Activated T-helper 1 cell treated with Interleukin-2 at 50 U/mL for 16 hours (primary cell): Measurements from ENCODE around the gene ADCY3.

Experiments used
- DNase-seq: peaks from one replicate; pipeline ENCODE4 v3.0.0-alpha.2; 2020; ENCODE audit warnings: low read depth

Gene ADCY3

DNA sequence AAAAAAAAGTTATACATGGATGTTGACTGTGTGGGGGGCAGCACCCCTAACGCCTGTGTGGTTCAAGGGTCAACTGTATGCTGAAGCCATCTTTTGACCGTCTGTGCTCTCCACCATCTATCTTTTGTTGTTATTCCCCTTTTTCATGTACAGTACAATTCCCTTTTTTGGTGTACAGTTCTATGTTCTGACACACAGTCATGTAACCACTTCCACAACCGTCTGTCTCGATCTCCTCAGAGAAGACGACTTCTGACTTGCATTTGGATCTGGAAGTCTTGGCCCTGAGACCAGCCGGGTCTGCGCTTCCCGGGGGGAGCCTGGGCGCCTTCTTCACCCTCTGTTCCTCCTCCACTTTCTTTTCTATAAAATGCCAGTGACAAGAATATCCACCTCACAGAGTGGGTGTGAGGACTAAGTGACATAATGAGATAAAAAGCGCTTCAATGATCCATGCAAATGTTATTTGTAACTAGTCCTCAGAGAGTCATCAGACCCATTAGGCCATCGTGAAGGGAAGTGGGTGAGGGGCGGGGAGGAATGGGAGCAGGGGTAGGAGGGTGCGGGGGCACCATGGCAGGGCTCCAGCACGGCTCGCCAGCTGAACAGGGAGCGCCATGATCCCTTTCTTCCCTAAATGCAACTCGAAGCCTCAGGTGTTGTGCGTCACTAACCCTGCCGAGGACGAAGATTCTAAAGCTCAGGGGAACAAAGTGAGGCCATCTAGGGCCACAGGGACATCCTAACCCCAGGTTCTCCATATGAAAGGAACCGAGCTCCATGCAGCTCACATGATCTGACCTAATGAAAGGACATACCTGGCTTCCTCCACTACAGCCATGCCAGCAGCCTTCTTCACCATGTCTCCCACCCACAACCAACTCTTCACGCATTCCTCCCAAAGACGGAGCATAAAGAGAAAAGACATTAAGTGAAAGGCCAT is 16.6 kb downstream of the ADCY3 start:
- no peak for DNase-seq

DNA sequence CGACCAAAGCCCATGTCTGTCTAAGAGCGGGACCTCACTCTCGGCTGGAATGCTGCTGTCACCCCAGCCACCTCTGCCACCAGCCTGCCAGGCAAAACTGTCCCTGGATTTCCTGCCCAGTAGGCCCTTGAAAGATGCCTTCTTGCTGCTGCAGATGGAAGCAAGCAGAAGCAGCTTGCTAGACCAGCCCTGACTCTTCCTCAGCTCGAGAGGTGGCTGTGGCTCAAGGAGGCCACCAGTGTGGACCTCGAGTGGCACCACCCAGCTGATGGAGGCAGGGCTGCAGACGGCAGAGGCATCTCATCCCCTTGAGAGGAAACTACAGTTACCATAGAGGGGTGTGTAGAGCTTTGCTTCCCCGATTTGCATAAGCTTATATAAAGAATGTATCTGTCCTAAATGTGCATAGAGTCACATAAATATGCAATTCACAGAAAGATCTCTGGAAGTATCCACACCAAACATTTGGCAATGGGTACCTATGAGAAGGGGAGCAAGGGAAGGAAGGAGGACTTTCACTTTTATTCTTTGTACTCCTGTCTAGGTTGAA is 20.6 kb downstream of the ADCY3 start:
- DNase-seq, result no peak

DNA sequence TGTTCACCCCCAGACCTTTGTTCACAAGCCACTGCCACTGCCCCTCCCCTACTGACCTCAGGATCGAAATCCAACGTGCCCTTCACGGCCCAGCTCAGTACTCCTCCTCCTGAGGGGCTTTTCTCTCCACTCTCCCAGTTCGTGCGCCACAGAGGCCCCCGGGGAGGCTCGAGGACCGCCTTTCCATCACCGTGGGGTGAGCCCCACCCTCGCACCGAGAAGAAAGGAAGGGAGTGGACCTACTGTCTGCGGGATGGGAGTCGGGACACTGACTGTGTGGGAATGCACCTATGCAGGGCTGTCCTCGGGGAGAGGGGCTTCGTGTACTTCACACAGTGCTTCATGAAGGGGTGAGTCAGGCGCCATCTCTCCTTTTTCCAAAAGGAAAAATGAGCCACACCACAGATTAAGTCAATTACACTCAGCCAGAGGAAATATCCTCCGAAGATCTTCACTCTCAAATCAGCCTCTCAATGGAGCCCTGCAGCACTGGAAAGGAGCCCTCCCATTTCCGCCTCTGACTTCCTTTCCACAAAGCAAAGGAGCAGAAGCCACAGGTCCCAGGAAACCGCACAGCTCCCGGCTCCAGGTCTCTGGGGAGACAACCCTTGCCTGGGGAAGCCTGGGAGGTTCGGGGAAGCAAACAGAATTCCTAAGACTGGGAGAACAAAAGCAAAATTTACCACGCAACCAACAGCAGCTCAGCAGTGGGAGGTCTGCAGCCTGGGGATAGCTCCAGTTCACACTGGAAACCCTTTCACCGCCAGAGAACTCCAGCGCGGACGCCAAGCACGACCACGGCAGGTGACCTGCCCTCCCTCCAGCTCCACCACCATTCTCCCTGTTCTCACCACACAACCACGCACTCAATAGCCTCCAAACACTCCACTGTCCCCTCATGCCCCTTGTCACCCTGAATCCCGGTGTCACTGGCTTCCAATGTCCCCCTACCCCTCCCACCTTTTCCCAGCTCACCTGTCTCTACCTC is 21.6 kb downstream of the ADCY3 start:
- DNase-seq, result no peak

DNA sequence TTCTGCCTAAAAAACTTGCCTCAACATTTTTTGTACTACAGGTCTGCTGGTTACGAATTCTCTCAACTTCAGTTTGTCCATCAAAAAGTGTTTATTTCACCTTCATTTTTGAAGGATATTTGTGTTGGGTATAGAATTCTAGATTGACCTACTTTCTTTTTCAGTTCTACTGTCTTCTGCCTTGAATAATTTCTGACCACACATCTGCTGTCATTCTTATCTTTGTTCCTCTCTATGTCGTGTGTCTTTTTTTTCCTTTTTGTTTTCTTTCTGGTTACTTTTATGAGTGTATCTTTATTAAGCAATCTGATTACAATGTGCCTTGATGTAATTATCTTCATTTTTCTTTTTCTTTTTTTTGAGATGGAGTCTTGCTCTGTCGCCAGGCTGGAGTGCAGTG is 25.3 kb downstream of the ADCY3 start:
- no peak for DNase-seq

DNA sequence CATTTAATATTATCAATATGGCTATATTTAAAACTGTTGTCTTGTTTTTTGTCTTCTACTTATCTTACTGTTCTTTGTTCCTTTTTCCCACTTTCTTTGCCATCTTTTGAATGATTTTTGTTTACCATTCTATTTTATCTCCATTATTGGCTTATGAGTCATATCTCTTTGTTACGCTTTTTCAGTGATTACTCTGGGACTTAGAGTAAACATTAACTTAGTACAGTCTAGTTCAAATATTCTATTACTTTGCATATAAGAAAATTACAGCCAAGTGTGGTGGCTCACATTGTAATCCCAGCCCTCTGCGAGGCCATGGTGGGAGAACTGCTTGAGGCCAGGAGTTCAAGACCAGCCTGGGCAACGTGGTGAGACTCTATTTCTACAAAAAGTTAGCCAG is 26.1 kb downstream of the ADCY3 start:
- no peak for DNase-seq

DNA sequence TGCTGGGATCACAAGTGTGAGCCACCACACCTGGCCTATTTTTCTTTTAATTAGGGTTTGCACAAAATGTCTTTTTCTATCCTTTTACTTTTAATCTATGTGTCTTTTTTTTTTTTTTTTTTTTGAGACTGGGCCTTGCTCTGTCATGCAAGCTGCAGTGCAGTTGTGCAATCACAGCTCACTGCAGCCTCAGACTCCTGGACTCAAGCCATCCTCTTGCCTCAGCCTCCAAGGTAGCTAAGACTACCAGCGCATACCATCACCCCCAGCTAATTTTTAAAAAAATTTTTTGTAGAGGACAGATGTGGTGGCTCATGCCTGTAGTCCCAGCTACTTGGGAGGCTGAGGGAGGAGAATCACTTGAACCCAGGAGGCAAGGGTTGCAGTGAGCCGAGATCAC is 27.1 kb downstream of the ADCY3 start:
- no peak for DNase-seq

DNA sequence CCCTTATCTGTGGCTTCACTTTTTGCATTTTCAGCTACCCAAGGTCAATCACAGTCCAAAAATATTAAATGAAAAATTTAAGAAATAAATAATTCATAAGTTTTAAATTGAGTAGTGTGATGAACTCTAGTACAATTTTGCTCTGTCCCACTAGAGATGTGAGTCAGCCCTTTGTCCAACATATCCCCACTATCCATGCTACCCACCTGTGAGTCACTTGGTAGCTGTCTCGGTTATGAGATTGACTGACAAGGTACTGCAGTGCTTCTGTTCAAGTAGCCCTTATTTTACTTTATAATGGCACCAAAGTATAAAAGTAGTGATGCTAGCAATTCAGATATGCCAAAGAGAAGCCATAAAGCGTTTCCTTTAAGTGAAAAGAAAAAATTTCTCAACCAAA is 28.8 kb downstream of the ADCY3 start:
- no peak for DNase-seq

DNA sequence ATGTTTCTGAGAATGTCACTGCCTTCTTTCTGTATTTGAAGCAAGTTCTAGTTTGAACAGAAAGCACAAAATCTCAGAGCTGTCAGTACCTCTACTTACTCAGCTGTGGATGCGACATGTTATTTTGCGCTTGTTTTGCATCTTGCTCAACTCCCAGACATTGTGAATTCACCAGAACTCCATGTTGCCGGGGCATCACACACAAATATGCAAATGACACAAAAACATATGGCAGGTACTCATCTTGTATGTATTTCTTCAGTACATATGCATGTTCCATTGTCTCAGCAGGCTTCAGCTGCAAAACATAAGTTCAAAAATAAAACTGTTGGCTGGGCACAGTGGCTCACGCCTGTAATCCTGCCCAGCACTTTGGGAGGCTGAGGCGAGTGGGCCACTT is 30.8 kb downstream of the ADCY3 start:
- DNase-seq, result no peak

DNA sequence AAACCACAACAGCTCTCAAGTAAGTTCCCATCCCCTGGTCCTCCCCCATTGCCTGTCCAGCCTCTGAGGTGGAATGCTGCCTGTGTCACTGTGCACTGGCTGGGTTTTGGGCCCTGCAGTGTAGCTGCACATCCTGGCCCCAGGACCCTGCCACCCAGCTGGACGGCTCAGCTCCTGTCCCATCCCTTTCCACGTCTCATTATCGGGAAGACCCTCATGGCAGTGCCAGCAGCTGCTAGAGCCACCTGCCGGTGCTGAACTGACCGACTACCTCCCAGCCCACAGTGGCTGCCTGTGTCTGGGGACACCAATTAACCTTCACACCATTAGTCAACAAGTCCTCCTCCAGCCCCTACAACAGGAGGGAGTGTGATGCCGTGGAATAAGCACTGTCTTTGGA is 31.9 kb downstream of the ADCY3 start:
- no peak for DNase-seq

DNA sequence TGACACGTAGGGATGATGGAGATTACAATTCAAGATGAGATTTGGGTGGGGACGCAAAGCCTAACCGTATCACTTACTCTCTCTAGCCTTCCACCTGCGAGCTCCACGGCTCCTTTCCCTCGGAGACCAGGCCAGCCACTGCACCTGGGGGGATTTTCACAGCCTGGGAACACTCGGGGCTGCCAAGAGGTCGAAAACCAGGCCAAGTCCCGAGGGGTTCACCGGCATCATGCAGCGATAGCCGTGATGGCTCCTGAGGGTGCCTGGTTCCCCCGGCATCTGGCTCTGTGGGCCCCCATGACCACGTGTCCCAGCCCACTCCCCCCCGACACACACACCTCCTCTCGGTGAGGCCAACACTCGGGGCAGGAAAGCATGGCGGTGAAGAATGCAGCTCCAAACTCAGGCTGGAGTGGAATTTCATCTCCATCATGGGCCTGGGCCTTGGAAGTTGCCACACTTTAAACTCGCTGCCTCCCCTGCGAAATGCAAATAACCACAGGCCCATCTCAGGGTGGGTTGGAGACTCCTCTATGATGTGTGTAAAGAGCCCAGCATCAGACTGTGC is 32.6 kb downstream of the ADCY3 start:
- no peak for DNase-seq

DNA sequence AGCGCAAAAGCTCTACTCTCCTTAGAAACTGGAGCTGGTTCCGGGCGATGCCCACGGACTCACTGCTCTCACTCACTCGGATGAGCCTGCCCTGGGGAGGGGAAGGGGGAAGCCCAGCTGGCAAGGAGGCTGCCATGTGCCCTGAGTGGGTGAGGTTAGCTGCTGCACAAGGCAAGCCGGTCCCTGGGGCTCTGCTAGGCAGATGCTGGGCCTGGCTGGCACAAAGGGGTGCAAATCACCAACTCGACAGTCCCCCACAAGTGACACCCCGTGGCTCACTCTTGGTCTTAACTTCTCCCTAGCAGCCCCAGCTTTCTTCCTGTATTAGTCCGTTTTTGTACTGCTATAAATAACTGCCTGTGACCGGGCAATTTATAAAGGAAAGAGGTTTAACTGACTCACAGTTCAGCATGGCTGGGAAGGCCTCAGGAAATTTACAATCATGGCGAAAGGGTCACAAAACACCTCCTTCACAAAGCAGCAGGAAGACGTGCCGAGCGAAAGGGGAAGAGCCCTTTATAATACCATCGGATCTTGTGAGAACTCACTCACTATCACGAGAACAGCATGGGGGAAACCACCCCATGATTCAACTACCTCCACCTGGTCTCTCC is 33.2 kb downstream of the ADCY3 start:
- no peak for DNase-seq

DNA sequence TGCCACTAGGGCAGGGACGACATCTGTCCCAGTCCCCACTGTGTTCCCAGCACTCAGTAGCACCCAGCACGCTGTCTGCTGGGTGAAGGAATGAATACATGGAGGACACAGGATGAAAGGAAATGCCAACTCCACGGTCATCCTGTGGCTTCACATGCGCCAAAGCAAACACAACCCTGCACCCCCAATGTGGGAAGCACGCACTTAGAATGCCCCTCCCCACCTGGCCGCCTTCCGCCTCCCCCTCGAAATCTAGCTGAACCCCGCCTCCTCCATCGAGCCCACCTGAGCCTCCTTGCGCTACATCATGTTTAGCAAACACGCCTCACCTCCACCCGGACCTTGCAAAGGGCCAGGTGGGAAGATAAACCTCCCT is 33.9 kb downstream of the ADCY3 start:
- DNase-seq, result no peak

DNA sequence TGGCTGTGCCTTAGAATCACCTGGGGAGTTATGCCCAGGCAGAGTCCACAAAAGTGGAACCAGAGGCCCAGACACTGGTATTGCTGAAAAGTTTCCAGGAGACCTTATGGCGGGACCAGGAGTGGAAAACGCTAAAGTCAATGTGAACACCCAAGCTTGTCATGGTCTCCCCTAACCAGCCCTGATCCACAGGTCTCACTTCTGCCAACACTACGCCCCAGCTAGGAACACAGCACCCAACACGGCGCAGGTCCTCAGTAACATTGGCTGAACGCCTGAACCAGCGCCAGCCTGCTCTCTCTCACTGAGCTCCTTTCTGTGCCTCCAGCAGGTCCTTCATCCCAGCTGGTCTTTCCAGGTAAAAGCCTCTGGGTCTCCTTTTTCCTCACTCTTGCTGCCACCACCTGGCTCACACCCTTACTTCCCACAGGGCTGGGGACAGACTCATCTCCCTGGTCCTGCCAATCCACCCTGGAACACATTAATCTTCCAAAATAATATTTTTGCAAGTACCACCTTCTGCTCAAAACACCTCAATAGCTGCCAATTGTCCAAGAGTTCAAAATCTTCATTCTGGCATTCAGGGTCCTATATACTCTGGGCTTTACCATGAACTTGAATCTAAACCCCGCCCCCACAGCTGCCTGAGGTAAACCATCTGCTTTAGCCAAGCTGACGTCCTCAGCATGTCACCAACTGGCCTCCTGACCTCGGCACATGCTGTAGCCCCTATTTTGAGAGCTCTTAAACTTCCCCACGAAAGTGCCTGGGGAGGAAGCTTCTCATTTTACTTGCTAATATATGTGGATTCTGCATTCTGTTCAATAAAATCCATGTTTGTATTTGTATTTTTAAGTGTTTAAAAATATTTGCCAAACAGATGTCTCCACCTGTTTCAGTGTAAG is 34.6 kb downstream of the ADCY3 start:
- no peak for DNase-seq

DNA sequence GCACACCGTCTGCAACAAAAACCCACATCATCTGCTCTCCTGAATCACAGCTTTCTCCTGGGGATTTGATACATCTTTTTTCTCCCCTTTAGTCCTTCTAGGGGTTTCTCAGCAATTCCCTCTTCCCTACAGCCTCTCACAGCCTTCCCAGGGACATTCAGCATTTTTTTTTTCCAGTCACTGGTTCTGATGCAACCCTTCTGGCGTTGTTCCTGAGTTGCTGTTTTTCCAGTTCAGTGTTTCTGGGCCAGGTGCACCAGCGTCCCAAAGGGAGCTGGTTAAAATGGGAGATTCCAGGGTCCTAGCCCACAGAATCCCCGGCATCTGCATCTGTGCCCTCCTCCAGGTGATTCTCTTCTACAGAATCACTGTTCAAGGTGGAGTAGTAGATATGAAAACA is 36.1 kb downstream of the ADCY3 start:
- no peak for DNase-seq

DNA sequence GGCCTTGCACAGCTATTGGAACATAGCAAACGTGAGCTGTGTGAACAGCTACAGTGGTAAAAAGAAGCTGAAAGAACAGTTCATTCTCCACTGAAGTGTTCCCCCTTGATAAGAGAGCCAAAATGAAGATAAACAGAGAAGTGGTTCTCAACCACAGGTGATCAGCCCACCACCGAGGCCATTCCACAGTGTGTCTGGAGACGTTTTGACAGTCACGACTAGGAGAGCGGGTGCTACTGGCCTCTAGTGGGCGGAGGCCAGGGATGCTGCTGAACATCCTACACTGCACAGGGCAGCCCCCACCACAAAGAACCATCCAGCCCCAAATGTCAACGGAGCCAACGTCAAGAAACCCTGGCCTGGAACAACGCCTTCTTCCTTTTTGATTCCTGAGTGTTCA is 38.4 kb downstream of the ADCY3 start:
- DNase-seq, result no peak

DNA sequence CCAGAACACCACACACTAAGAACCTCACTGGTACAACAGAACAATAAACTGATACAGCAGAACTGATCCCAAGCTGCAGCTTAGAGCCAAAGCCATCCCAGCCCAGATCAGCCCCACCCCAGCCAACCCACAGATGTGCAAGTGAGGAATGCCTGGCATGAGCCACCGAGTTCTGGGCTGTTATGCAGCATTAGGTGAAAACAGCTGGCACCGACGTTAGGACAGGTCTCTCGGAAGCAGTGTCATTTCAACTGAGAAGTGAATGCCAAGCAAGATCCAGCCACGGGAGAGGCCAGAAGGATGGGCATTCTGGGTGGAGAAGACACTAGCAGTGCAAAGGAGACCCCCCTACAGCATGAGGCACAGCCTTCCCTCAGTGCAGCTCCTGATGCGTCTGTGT is 38.9 kb downstream of the ADCY3 start:
- no peak for DNase-seq

DNA sequence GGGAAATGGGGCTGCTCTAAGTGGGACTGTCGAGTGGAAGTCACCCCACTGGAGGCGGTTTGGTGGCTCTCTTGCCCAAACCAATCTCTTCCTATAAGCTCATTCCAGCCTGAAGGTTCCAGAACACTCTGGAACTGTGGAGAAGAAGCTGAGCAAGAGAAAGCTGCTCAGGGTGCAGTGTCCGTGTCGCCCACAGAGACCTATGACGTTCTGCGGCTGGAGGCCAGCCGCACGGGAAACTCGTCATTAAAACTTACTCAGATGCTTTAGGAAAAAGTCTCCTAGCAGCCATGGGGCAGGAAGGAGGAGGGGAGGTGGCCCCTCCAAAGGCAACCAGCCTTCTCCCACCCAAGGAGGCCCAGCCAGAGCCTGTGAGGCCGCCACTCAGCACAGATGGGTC is 41.7 kb downstream of the ADCY3 start:
- DNase-seq, result no peak

DNA sequence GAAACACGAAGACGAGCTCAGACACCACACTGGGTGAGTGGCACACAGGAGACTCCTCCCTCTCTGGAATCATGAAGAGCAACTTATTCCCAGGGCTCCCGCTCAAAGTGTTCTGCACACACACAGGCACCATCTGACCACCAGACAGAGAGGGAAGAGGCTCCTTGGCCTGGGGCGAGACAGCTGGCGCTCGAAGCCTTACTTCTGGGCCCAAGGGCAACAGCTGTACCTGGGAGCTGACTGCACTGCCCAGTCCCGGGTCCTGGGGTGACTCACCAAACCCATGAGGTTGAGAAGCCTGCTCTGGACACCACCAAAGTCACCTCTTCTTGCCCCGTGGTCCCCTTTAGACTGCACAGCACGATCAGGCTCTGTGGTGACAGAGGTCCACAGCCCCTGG is 42.4 kb downstream of the ADCY3 start:
- no peak for DNase-seq

DNA sequence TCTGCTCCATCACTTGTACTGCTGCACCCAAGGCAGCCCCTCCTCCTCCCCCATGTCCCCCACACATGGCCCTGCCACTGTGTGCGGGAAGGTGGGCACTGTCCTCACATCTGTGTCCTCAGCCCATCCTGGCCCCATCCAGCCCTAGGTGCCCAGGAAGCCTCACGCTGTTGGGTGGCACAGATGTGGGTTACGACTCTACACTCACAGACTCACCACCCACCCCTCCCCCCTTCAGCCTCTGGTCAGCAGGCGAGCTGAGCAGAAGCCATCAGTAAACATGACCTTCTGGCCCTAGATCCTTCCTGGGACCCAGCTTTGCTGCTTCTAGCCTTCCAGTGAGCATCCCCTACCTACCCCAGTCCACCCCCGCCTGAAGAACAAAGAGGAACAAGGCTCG is 43.0 kb downstream of the ADCY3 start:
- no peak for DNase-seq

DNA sequence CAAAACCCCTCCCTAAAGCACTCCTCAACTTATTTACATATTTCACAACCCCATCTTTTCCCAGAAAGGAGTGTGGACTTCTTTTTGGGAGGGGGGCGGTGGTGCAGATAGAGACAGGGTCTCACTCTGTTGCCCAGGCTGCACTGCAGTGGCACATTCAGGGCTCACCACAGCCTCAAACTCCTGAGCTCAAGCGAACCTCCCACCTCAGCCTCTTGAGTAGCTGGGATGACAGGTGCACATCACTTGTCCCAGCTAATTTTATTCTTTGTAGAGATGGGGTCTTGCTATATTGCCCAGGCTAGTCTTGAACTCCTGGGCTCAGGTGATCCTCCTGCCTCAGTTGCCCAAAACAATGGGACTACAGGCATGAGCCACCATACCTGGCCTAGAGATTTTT is 44.1 kb downstream of the ADCY3 start:
- no peak for DNase-seq

DNA sequence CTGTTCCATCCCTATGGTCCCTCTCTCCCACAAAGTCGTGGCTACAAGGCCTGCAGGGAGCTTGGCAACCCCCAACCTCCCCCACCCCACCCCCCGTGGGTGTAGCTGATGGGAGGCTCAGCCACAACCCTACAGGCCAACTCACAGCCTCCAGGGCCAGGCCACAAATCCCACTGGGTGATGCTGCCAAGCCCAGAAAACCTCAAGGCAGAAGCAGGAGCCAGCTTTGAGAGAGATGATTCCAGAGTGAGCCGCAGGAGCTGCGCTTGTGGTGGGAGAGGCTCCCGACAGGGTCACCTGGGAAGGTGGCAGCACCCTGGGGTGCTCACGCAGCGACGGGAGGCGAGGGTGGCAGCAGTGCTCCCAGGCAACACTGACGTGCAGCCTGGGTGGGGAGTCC is 44.8 kb downstream of the ADCY3 start:
- no peak for DNase-seq
